Liver (tissue), 3 donors: ENCODE measurements around the gene HMG20B.

ENCODE experiments used
- FOXA1 ChIP-seq: IDR thresholded peaks from 2 replicates; pipeline ENCODE4 v1.6.1; 2016; ENCODE audit warnings: antibody characterized with exemption
- GABPA ChIP-seq, 2 donors: IDR thresholded peaks in 1 of 2; conservative IDR thresholded peaks in 1 of 2; 2 replicates each; pipeline ENCODE4 v1.6.1; 2016; ENCODE audit warnings: antibody characterized with exemption in 2 of 2, mild to moderate bottlenecking in 1 of 2, moderate library complexity in 1 of 2
- JUND ChIP-seq, 2 donors: IDR thresholded peaks; 2 replicates each; pipeline ENCODE4 v1.6.1; 2016; ENCODE audit warnings: antibody characterized with exemption in 2 of 2
- RAD21 ChIP-seq, 2 donors: IDR thresholded peaks; 2 replicates each; pipeline ENCODE4 v1.6.1; 2016; ENCODE audit warnings: antibody characterized with exemption in 2 of 2, mild to moderate bottlenecking in 2 of 2
- SP1 ChIP-seq: IDR thresholded peaks from 2 replicates; pipeline ENCODE4 v1.6.1; 2018; ENCODE audit warnings: antibody characterized with exemption, mild to moderate bottlenecking
- TAF1 ChIP-seq: conservative IDR thresholded peaks from 2 replicates; pipeline ENCODE4 v1.6.1; 2016; ENCODE audit warnings: antibody characterized with exemption, mild to moderate bottlenecking
- YY1 ChIP-seq: IDR thresholded peaks from 2 replicates; pipeline ENCODE4 v1.6.1; 2016; ENCODE audit warnings: antibody characterized with exemption, mild to moderate bottlenecking
- TF ChIP-seq, protein P1 (sequence below): fragments of 150-350 bp; IDR thresholded peaks from 2 replicates; pipeline ENCODE4 v1.5.1; 2017; ENCODE audit warnings: improper control_type of control experiment, low read depth, low read length; ENCODE audit not compliant: missing input control
- TF ChIP-seq, protein P2 (sequence below): IDR thresholded peaks from 2 replicates; pipeline ENCODE4 v1.6.1; 2016; ENCODE audit warnings: antibody characterized with exemption
- TF ChIP-seq, protein P3 (sequence below): IDR thresholded peaks from 2 replicates; pipeline ENCODE4 v1.6.1; 2016; ENCODE audit warnings: antibody characterized with exemption, mild to moderate bottlenecking
- TF ChIP-seq, protein P4 (sequence below): IDR thresholded peaks from 2 replicates; pipeline ENCODE4 v1.6.1; 2016; ENCODE audit warnings: antibody characterized with exemption
- donor health status: healthy.
- donor health status: healthy.

DNA sequence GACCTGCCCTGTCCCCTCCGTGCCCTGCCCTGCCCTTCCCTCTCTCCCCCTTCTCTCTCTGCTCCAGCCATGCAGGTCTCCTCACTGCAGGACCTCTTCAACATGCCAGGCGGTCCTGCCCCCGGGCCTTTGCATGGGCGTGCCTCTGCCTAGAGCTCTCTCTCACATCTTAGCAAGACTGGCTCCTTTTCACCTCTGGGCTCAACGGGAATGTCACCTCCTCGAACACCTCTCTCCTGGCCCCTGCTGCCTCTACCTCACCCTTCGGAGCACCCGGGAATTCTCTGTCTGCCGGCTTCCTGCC, 21.0 kb upstream of the HMG20B start:
- TF ChIP-seq, protein P1, sequence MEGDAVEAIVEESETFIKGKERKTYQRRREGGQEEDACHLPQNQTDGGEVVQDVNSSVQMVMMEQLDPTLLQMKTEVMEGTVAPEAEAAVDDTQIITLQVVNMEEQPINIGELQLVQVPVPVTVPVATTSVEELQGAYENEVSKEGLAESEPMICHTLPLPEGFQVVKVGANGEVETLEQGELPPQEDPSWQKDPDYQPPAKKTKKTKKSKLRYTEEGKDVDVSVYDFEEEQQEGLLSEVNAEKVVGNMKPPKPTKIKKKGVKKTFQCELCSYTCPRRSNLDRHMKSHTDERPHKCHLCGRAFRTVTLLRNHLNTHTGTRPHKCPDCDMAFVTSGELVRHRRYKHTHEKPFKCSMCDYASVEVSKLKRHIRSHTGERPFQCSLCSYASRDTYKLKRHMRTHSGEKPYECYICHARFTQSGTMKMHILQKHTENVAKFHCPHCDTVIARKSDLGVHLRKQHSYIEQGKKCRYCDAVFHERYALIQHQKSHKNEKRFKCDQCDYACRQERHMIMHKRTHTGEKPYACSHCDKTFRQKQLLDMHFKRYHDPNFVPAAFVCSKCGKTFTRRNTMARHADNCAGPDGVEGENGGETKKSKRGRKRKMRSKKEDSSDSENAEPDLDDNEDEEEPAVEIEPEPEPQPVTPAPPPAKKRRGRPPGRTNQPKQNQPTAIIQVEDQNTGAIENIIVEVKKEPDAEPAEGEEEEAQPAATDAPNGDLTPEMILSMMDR: no peak
- TF ChIP-seq YY1 (no peak), RAD21 (IDR thresholded peaks at IDR 0.05) (no peak), SP1 (no peak), FOXA1 (no peak), GABPA (IDR thresholded peaks at IDR 0.05 in 1 of 2, conservative IDR thresholded peaks at IDR 0.05 in 1 of 2) (no peak), JUND (IDR thresholded peaks at IDR 0.05) (no peak), TAF1 (no peak)
- TF ChIP-seq, protein P2, sequence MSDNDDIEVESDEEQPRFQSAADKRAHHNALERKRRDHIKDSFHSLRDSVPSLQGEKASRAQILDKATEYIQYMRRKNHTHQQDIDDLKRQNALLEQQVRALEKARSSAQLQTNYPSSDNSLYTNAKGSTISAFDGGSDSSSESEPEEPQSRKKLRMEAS: no peak
- TF ChIP-seq, protein P3, sequence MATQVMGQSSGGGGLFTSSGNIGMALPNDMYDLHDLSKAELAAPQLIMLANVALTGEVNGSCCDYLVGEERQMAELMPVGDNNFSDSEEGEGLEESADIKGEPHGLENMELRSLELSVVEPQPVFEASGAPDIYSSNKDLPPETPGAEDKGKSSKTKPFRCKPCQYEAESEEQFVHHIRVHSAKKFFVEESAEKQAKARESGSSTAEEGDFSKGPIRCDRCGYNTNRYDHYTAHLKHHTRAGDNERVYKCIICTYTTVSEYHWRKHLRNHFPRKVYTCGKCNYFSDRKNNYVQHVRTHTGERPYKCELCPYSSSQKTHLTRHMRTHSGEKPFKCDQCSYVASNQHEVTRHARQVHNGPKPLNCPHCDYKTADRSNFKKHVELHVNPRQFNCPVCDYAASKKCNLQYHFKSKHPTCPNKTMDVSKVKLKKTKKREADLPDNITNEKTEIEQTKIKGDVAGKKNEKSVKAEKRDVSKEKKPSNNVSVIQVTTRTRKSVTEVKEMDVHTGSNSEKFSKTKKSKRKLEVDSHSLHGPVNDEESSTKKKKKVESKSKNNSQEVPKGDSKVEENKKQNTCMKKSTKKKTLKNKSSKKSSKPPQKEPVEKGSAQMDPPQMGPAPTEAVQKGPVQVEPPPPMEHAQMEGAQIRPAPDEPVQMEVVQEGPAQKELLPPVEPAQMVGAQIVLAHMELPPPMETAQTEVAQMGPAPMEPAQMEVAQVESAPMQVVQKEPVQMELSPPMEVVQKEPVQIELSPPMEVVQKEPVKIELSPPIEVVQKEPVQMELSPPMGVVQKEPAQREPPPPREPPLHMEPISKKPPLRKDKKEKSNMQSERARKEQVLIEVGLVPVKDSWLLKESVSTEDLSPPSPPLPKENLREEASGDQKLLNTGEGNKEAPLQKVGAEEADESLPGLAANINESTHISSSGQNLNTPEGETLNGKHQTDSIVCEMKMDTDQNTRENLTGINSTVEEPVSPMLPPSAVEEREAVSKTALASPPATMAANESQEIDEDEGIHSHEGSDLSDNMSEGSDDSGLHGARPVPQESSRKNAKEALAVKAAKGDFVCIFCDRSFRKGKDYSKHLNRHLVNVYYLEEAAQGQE: no peak
- TF ChIP-seq, protein P4, sequence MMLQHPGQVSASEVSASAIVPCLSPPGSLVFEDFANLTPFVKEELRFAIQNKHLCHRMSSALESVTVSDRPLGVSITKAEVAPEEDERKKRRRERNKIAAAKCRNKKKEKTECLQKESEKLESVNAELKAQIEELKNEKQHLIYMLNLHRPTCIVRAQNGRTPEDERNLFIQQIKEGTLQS: no peak
